ENCODE data around the gene SAA1.

Gene SAA1

DNA sequence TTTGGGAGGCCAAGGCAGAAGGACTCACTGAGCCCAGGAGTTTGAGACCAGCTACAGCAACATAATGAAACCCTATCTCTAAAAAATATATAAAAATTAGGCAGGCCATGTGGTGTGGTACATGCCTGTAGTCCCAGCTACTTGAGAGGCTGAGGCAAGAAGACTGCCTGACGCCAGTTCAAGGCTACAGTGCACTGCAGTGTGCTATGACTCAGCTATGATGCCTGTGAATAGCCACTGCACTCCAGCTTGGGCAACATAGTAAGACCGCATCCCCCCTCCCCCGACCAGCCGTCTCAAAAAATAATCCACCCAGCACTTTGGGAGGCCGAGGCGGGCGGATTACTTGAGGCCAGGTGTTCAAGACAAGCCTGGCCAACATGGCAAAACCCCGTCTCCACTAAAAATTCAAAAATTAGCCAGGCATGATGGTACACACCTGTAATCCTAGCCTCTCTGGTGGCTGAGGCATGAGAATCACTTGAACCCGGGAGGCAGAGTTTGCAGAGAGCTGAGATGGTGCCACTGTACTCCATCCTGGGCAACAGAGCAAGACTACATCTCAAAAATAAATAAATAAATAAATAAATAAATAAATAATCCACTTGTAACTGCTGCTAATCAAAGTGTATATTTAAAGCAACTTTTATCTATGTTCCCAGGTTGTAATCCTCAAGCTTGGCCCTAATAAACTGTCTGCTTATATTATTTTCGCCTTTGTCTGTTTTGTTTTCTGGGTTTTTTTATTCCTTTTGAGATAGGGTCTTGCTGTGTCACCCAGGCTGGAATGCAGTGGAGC, 48.1 kb downstream of the SAA1 start:
- Histone ChIP-seq H3K27ac (ENCODE audit: low read depth, low read length) (no peak overlapping the region), H3K4me1 (ENCODE audit: insufficient read depth, low read length) (no peaks in the 10 kb centered on the region), H3K9ac (ENCODE audit: low read length) (no peak overlapping the region), H3K36me3 (ENCODE audit: insufficient read depth, low read length) (peaks cover 13% of the 10 kb centered on the region), H3K4me3 (ENCODE audit: low read depth in 1 of 2, low read length in 2 of 2) (no peak overlapping the region), H3K27me3 (ENCODE audit: control insufficient read depth in 1 of 2, insufficient read depth in 2 of 2, low read length in 2 of 2) (no peaks in the 10 kb centered on the region), H3K9me3 (ENCODE audit: low read length) (no peaks in the 10 kb centered on the region)

- H3K4me1 ChIP-seq (ENCODE audit: insufficient read depth, low read length) = no peaks in the 10 kb centered on the region
- no peaks in the 10 kb centered on the region for H3K27me3 ChIP-seq (ENCODE audit: control insufficient read depth in 1 of 2, insufficient read depth in 2 of 2, low read length in 2 of 2)
- peaks cover 12% of the 10 kb centered on the region for H3K36me3 ChIP-seq (ENCODE audit: insufficient read depth, low read length)
- no peak overlapping the region for H3K27ac ChIP-seq (ENCODE audit: low read depth, low read length)
- H3K9ac ChIP-seq (ENCODE audit: low read length) = no peak overlapping the region
- H3K9me3 ChIP-seq (ENCODE audit: low read length) = no peaks in the 10 kb centered on the region
- H3K4me3 ChIP-seq (ENCODE audit: low read depth in 1 of 2, low read length in 2 of 2) = no peak overlapping the region
Observed at GRCh38 chr11:18314784-18315523, 48.9 kb downstream of the SAA1 start.

DNA sequence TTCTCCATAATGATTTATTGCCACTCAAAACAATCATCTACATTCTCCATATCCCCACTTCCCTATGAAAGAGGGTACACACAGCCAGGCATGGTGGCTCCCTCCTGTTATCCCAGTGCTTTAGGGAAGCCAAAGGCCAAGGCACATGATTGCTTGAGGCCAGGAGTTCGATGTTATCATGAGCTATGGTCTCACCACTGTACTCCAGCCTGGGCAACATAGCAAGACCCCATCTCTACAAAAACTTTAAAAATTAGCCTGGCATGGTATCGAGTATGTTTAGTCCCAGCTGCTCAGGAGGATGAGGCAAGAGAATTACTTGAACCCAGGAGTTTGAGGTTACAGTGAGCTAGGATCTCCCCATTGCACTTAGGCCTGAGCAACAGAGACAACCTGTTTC, 49.8 kb downstream of the SAA1 start:
- Histone ChIP-seq H3K4me1 (ENCODE audit: insufficient read depth, low read length) (peaks cover 5% of the 10 kb centered on the region), H3K27me3 (ENCODE audit: control insufficient read depth in 1 of 2, insufficient read depth in 2 of 2, low read length in 2 of 2) (no peaks in the 10 kb centered on the region), H3K27ac (ENCODE audit: low read depth, low read length) (no peak overlapping the region), H3K9me3 (ENCODE audit: low read length) (no peaks in the 10 kb centered on the region), H3K9ac (ENCODE audit: low read length) (no peak overlapping the region), H3K36me3 (ENCODE audit: insufficient read depth, low read length) (peaks cover 3% of the 10 kb centered on the region), H3K4me3 (ENCODE audit: low read depth in 1 of 2, low read length in 2 of 2) (no peak overlapping the region)

GRCh38 chr11:18317551-18317950, 51.5 kb downstream of the SAA1 start:
- Histone ChIP-seq H3K9ac (ENCODE audit: low read length) (no peak overlapping the region), H3K27me3 (ENCODE audit: control insufficient read depth in 1 of 2, insufficient read depth in 2 of 2, low read length in 2 of 2) (no peaks in the 10 kb centered on the region), H3K27ac (ENCODE audit: low read depth, low read length) (no peak overlapping the region), H3K9me3 (ENCODE audit: low read length) (no peaks in the 10 kb centered on the region), H3K4me3 (ENCODE audit: low read depth in 1 of 2, low read length in 2 of 2) (no peak overlapping the region), H3K4me1 (ENCODE audit: insufficient read depth, low read length) (peaks cover 12% of the 10 kb centered on the region), H3K36me3 (ENCODE audit: insufficient read depth, low read length) (no peaks in the 10 kb centered on the region)

Measured in muscle layer of colon (tissue), 2 donors.